ENCODE measurements around the gene C13orf42.
"Not testable (repeated sequence)": the region's sequence is repeated elsewhere in the genome, so short reads cannot be mapped to it uniquely, and the experiment has no call there.

C13orf42 gene

GRCh38 chr13:51134763-51135365, 23.8 kb upstream of the C13orf42 start:
- Mint-ChIP-seq H3K4me3 (no peak overlapping the region), H3K27me3 (ENCODE audit: low read depth) (peaks cover 8% of the 10 kb centered on the region), H3K36me3 (ENCODE audit: low read depth) (no peaks in the 10 kb centered on the region), H3K4me1 (no peaks in the 10 kb centered on the region), H3K27ac (no peak overlapping the region), H3K9me3 (peaks cover 21% of the 10 kb centered on the region)
- TF ChIP-seq CTCF (IDR thresholded peaks at IDR 0.05; ENCODE audit: unreplicated experiment in 3 of 3), result no peak

- no peak overlapping the region for H3K27ac Mint-ChIP-seq
- H3K4me1 Mint-ChIP-seq, result peaks cover 5% of the 10 kb centered on the region
- H3K4me3 Mint-ChIP-seq, result no peak overlapping the region
- peaks cover 31% of the 10 kb centered on the region for H3K9me3 Mint-ChIP-seq
- H3K27me3 Mint-ChIP-seq (ENCODE audit: low read depth), result peaks cover 9% of the 10 kb centered on the region
- H3K36me3 Mint-ChIP-seq (ENCODE audit: low read depth), result no peaks in the 10 kb centered on the region
- TF ChIP-seq CTCF (IDR thresholded peaks at IDR 0.05; ENCODE audit: unreplicated experiment in 3 of 3), result no peak
Measured at GRCh38 chr13:51130348-51130747, 19.3 kb upstream of the C13orf42 start.

- H3K4me3 Mint-ChIP-seq, result no peak overlapping the region
- H3K4me1 Mint-ChIP-seq, result peaks cover 30% of the 10 kb centered on the region
- H3K9me3 Mint-ChIP-seq, result peaks cover 15% of the 10 kb centered on the region
- peak; percentile 64 to 75 (median 64) for TF ChIP-seq CTCF (IDR thresholded peaks at IDR 0.05; ENCODE audit: unreplicated experiment in 3 of 3)
- H3K27ac Mint-ChIP-seq, result no peak overlapping the region
- no peaks in the 10 kb centered on the region for H3K36me3 Mint-ChIP-seq (ENCODE audit: low read depth)
- H3K27me3 Mint-ChIP-seq (ENCODE audit: low read depth), result peaks cover 5% of the 10 kb centered on the region
Measured at GRCh38 chr13:51125495-51126226, 14.6 kb upstream of the C13orf42 start.

GRCh38 chr13:51122868-51123566, 11.9 kb upstream of the C13orf42 start:
- peaks cover 8% of the 10 kb centered on the region for H3K9me3 Mint-ChIP-seq
- peaks cover 30% of the 10 kb centered on the region for H3K4me1 Mint-ChIP-seq
- peak overlapping the region in 1 of 3 experiments; percentile 12 for H3K27ac Mint-ChIP-seq
- H3K27me3 Mint-ChIP-seq (ENCODE audit: low read depth), result no peaks in the 10 kb centered on the region
- no peak for TF ChIP-seq CTCF (IDR thresholded peaks at IDR 0.05; ENCODE audit: unreplicated experiment in 3 of 3)
- no peaks in the 10 kb centered on the region for H3K36me3 Mint-ChIP-seq (ENCODE audit: low read depth)
- no peak overlapping the region for H3K4me3 Mint-ChIP-seq

- H3K27me3 Mint-ChIP-seq (ENCODE audit: low read depth); H3K36me3 Mint-ChIP-seq (ENCODE audit: low read depth); H3K27ac Mint-ChIP-seq; H3K4me3 Mint-ChIP-seq: not testable (repeated sequence)
- H3K4me1 Mint-ChIP-seq, result peaks cover 29% of the 10 kb centered on the region
- peak in 1 of 3 experiments; percentile 22 for TF ChIP-seq CTCF (IDR thresholded peaks at IDR 0.05; ENCODE audit: unreplicated experiment in 3 of 3)
- peaks cover 19% of the 10 kb centered on the region for H3K9me3 Mint-ChIP-seq
Measured at GRCh38 chr13:51120873-51121272, 9.8 kb upstream of the C13orf42 start.

Measured in nephron (organoid).